Measurements from ENCODE around the gene NR6A1.

- TF ChIP-seq, protein P1, sequence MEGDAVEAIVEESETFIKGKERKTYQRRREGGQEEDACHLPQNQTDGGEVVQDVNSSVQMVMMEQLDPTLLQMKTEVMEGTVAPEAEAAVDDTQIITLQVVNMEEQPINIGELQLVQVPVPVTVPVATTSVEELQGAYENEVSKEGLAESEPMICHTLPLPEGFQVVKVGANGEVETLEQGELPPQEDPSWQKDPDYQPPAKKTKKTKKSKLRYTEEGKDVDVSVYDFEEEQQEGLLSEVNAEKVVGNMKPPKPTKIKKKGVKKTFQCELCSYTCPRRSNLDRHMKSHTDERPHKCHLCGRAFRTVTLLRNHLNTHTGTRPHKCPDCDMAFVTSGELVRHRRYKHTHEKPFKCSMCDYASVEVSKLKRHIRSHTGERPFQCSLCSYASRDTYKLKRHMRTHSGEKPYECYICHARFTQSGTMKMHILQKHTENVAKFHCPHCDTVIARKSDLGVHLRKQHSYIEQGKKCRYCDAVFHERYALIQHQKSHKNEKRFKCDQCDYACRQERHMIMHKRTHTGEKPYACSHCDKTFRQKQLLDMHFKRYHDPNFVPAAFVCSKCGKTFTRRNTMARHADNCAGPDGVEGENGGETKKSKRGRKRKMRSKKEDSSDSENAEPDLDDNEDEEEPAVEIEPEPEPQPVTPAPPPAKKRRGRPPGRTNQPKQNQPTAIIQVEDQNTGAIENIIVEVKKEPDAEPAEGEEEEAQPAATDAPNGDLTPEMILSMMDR (IDR thresholded peaks at IDR 0.05 in 8 of 11, conservative IDR thresholded peaks at IDR 0.05 in 3 of 11), result no peak
- TF ChIP-seq POLR2A (IDR thresholded peaks at IDR 0.05), result no peak
Observed at GRCh38 chr9:124660341-124660801, 110.7 kb downstream of the NR6A1 start.
